T-helper 2 cell treated with Interferon-gamma antibody and Interleukin-4, amounts not matched to agents 100 ng/mL and 5 ng/mL, for 36 hours (primary cell): ENCODE data around the gene FGFR2. TPM values are rescaled to one million over a fixed set of nuclear protein-coding genes. Genes with fewer than 3 reads are reported as not detected.
"Not testable (repeated sequence)": the region's sequence is repeated elsewhere in the genome, so short reads cannot be mapped to it uniquely, and the experiment has no call there.

Source experiments
- intact Hi-C: fragments of 100-400 bp; cut with micrococcal nuclease; formaldehyde crosslinking; loops from one replicate; pipeline ENCODE4 v1.15.1; 2023
- total RNA-seq: library from RNA; stranded (reverse); gene quantifications from 2 replicates; pipeline ENCODE4 v1.2.3, GENCODE V29; 2022

The FGFR2 gene
- total RNA-seq, 1 donor from 2014 or later: 0.73 TPM

DNA sequence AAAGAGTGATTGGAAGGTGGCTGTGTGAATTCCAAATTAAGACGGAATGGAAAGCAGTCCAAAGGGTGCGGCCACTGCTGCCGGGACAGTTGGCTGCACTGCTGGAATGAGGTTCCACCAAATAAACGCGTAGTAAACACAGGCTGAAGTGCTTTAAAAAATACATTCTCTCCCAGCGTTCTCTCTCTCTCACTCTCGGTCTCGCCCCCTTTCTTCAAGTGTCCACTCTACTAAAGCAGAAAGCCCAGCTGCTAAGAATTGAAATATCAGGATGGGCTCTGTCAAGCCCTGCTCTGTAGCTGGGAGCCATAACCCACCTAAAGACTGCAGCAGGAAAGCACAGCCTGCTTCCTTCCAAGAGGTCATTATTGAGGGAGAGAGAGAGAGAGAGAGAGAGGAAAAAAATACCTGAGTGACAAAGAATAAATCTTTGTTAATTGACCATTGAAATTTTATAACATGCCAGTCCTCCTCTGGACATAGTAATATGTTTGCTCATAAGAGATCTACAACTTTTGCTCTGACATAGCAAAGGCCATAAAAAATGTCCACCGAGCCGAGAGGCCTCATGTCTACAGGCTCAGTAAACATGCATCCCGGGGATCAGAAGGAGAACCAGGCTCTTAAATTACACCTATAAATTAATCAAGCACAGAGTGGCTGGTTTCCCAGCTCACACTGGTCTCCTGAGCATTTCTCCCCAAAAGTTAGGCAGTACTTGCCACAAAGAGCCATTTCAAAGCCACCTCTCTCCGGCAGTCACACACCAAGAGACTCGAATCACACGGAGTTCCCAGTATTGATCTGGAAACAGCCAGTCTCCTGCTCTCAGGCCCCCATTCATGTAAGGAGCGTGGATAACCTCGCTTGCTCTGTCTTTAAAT is 72.8 kb downstream of the FGFR2 start:
- intact Hi-C loops: no loop called here

DNA sequence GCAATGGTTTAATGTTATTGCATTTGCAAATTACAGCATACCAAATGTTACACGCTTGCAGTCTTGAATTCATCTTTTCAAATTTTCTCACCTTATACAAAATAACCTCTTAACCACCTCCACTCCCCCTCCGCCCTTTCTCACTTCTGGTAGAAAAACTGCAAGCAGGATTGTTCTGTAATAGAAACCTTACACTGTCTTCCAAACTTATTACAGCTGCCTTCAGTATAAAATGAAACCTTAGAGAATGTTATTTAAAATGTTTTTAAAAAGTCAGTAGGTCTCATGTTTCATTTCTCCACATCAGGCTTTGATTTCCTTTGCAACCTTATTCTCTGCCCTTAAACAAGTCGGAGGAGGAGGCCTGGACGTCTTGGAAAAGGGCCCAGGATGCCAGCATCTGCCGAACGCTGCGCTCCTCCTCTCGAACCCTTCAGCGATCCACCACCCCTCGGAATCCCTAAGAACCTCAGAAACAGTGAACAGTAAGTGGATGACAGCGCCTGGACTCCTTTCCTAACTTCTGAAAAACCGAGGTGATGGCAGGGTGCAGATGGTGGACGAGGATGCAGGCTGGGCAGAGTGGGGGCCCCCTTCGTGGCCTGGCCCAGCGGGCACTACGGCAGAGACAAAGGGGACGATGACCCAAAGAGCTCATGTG is 74.0 kb downstream of the FGFR2 start:
- intact Hi-C loops: no loop called here

DNA sequence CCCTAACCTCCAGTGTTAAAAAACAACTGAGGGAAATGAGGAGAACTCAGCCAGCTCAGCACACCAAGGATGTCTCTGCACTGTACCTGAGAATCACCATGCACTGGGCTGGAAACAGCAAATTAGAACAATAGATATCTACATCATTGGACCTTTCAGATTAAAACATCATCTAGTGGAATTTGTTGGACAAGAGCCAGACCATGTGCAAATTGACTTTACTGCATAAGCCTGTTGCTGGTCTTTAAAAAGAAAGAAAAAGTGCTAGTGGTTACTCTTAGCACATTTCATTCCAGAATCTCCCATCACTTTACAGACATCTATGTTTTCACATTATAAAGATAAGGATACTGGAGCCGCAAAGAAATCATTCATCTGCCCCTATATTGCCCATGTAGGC is 75.4 kb downstream of the FGFR2 start:
- intact Hi-C loops: no loop called here

DNA sequence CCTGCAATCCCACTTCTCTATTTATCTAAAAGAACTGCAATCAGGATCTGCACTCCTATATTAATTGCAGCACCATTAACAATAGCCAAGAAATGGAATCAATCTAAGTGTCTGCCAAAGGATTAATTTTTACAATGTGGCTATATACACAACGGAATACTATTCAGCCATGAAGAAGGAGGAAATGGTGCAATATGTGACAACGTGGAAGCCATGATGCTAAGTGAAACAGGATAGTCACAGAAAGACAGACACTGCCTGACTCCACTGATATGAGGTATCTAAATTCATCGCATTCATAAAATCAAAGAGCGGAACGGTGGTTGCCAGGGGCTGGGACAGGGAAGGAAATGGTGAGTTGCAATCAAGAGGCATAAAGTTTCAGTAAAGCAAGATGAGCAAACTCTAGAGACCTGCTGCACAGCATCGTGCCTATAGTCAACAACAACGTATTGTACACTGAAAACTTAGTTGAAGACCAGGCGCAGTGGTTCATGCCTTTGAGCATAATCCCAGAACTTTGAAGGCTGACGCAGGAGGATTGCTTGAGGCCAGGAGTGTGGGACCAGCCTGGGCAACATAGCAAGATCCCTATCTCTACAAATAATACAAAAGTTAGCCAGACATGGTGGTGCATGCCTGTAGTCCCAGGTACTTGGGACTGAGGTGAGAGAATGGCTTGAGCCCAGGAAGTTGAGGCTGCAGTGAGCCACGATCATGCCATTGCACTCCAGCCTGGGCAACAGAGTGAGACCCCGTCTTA is 76.3 kb downstream of the FGFR2 start:
- intact Hi-C loops: no loop called here

DNA sequence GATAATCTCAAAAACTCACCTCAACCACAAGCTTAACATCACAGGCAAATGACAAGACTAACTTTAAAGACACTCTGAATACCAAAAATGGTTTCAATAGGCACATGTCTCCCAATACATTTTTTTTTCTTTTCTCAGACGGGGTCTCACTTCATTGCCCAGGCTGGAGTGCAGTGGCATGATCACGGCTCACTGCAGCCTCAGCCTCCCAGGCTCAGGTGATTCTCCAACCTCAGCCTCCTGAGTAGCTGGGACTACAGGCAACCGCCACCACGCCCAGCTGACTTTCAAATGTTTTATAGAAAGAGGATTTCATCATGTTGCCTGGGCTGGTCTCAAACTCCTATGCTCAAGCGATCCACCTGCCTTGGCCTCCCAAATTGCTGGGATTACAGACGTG is 77.7 kb downstream of the FGFR2 start:
- intact Hi-C loops: not testable (repeated sequence)

DNA sequence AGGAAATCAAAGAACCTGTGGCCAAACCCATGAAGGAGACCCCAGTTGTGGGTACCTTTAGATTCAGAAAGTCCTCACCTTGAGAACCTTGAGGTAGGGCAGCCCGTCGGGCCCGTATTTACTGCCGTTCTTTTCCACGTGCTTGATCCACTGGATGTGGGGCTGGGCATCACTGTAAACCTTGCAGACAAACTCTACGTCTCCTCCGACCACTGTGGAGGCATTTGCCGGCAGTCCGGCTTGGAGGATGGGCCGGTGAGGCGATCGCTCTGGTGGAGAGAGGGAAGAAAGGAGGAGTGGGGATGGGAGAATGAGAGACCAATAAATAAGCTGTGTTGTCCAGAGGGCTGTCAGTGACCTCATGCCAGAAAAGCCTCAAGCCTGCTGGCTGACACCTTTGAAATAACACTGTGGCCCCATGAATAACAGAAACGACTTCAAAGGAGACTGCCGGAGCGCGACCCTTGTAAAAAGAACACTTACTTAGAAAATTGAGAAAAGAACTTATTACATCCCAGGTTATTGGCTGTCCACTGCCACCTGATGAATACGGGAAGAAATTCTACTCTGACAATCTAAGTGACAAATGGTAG is 78.2 kb downstream of the FGFR2 start:
- intact Hi-C loops: no loop called here

DNA sequence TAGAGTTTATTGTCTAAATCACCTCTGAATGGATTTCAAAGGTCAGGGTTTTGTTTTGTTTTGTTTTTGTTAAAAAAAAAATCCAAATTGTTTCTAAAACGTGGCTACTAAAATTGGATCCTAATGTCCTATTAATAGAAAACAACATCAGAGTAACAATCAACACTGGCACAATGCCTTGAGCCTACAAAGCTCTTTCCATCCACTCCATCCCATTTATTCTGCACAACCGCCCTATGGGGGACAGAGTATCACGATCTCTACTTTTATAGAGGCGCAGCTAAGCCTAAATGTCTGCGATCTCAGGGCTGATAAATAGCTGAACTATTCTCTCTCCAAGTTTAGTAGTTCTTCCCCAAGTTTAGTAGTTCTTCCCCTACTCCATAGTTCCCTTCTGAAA is 78.8 kb downstream of the FGFR2 start:
- intact Hi-C loops: no loop called here

DNA sequence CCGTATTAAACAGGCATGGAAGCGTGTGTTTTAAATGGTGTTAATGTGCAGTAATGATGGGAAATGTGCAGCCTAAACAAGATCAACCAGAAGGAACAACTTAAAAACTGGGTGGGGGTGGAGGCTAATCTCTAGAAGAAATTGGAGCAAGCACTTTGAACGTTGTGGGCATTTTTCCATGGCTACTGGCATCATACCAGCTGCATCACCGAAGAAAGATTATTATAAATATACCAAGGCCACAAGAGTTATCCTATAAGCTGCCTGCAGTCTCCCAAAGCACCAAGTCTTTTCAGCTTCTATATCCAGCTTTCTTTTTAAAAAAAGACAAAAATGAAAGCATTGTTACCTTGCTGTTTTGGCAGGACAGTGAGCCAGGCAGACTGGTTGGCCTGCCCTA is 79.9 kb downstream of the FGFR2 start:
- intact Hi-C loops: no loop called here

DNA sequence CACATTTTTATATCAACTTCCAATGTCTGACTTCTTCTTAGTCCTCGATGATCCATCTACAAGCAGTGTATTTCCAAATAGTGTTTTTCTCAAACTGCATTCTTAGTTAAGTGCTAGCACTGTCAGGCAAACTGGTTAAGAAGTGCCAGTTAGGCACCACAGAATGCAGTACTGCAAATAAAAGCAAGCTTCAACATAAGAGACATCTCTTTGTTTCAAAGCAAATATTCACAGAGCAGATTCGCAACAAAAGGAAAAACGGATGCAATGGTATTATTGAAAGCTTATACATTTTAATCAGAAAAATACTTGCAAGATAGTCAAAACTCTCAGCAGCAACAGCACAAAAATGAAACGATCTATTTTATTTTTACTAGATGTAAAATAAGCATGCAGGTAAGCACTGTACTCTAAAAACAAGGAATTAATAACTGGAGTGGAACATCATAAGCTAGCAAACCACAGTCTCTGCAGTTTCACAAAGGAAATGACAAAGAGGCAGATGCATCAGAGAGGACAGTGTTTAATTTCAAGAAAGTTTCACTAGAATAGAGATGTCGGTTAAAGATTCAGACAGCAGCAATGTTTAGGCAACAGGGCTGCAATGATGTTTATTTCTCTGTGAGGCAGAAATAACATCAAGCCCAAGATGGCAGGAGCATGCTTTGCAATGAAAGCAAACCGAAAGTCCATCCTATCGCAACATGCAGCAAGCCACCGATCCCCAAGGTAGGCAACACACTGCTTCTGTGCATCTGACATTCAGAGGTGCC is 82.0 kb downstream of the FGFR2 start:
- intact Hi-C loops: no loop called here

DNA sequence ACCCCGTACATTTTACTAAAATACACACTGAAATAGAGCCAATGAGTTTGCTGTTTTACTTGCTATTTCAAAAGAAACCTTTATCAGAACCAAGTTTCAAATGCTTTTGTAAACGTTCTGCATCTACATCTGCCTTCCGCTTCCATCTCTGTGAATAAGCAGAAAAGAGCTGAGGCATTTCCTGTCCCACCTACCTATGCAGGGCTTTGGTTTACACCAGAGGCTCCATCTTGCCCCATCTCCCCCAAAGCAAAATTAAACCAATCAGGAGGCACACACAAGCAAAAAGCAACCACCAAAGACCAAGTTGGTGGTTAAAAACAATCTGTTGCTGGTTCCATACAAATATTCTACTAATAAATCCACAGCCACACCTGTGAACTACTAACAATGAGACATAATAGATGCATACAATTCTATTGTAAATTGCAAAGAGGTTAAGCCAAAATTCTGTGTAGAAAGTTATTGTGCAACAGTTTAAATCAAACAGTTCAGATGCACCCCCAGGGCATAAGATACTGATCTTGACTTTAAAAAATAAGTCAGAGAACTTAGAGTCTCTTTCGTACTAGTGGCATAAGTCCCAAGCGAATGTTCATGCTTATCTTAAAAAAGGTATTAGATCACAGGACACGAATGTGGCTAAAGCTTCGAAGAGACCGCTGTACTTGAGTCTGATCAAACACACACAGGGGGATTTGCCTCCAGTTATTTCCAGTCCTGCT is 83.9 kb downstream of the FGFR2 start:
- intact Hi-C loops: no loop called here

DNA sequence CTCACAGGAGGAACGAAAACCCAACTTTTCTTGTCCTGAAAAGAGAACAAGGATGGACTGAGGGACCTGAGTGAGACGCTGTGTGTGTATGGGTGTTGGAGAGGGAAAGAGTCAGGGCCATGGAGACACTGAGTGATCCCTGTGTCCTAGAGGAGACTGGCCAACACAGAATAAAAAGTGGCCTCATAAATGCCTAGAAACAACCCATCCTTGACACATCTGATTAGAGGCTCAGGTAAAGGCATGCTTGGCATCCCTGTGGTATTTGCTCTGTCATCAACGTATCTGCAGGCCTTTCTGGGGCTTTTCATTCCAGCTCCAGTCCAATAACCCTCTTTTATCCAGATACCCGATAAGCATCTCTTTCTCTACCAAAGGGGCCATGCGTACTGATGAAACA is 86.3 kb downstream of the FGFR2 start:
- intact Hi-C loops: no loop called here

DNA sequence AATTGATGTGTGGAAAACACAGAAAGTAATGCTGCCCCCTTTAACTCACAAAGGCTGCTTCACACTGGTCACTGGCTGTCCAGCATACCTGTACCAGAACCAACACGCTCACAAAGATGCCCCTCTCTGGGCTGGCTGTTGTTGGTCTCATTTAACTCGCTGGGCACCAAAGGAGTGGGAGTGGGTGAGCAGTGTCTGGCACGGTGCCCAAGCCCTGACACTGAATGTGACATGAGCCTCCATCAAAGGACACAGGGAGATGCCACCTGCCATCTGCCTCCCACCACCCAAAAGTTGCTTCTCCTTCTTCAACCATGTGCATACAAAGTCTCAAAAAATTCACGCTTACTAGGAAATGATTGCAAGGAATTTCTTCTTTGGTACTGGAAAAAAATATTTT is 86.8 kb downstream of the FGFR2 start:
- intact Hi-C loops: no loop called here

DNA sequence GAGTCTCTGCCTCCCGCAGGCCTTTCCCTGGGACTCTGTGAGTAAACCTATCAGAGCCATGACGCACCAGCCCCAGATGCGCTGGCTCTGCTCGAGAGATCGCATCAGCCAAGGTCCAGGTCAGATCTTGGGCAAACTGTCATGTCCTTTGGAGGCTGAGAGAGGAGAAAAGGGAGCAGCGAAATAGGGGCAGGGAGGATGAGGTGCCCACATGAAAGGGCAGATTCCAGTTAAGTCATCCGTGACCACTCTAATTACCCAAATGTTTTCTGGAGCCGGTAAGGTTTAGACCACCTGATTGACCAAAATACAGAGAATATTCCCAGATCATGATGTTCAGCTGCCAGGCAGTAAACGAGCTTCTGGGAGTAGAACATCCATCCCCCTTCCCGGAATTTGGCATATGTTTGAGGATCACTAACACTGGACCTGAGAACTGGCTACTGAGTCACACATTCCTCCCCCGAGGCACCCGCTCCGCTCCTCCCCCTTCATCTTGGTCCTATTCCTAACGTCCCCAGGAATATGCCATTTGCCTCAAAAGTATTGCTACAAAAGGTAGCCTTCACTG is 88.0 kb downstream of the FGFR2 start:
- intact Hi-C loops: no loop called here

DNA sequence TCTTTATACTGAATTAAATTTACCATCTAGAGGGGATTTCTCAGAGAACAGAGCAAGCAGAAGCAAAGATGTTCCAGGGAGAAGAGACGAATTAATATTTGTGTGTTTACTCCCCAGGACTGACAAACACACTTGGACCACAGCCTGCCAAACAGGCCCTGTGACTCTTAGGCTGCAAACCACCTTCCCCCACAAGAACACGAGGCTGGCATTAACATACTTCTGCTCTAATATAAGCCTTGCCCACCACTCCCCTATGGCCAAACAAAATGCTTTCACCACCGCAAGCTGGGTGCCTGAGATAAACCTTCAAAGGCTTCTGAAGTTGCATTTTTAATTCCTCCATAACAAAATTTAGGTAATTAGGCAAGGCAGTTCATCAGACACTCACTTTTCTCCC is 88.4 kb downstream of the FGFR2 start:
- intact Hi-C loops: no loop called here

DNA sequence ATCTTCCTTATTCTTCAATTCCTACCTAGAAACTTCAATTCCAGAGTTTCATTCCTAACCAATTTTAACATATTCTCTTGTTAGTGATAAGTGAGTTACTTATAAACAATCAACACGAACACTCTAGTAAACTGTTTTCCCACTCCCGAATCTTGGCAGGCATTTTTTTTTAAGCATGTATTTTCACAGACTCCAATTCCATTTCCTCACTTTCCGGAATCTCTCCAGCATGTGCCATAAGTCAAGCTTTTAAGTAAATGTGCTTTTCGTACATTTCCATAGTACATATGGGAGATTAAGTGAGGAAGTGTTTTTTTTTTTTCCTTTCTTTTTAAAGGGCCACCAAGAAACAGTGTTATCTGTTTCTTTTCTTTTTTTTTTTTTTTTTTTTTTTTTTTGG is 89.1 kb downstream of the FGFR2 start:
- intact Hi-C loops: no loop called here

DNA sequence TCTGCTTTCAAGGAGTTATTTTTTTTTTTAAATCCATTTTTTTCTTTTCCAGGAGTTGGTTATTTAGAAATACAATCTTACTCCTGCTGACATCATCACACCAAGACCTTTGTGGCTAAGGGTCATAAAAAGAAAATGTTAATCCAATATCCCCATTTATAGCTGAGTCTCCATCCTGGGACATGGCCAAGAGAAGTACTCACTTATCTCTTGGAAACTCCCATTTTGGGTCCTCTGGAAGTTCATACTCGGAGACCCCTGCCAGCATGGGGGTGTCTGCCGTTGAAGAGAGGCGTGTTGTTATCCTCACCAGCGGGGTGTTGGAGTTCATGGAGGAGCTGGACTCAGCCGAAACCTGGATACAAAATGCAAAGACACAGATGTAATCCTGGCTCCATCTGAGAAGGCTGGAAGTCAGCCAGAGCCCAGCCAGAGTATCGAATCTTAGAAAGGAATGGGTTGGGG is 94.6 kb downstream of the FGFR2 start:
- intact Hi-C loops: no loop called here

DNA sequence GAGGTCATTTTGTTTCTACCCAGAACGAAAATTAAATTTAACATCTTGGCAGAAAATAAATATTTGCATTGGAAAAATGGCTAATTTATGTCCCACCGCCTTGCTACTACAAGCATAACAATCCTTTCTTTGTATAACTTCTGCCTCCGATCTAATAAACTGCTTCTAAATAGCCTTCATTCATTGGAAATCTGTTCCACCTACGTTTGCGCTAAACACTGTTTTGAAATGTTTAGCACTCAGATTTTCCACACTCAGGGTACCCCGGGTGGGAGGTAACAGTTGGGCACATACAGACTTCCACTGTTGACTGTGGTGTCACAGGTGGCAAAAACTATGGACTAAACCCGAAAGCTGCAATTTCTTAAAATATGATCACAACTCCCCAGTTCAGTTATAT is 96.4 kb downstream of the FGFR2 start:
- intact Hi-C loops: no loop called here

DNA sequence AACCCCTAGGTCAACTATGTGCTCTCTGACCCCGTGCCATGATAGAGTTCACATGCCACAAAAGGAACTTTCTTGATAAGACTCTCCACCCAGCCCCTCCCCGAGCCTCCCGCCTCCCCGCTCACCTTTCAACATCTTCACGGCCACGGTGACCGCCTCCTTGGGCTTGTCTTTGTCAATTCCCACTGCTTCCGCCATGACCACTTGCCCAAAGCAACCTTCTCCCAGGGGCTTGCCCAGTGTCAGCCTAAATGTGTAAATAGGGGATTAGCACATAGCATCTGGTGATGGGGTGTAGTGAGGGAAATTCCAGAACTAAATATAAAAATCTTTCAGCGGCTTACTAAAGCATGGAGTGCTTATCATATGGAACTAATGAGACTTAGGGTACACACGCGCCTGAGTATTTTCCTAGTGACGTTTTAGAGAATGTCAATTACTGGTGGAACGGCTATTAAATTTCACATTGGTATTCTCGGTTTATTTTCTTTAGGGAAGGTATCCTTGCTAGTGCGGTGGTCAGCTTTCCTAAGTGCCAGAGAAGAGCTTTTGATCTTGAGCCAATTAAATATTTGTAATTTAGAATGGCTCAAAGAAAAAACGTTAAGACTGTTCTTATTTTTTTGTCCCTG is 97.4 kb downstream of the FGFR2 start:
- intact Hi-C loops: no loop called here
